NCI-H446 treated with DMSO at 0.1 percent for 48 hours (cell line): ENCODE measurements around the gene CREG2.

Experiments used
- DNase-seq: peaks from one replicate; lab custom pipeline; 2025; lab: John Stamatoyannopoulos, UW

CREG2 gene

GRCh38 chr2:101387151-101387834 lies at the start of gene CREG2:
CREG2 (minus strand) TSS chr2:101387503; CDS start chr2:101387457, 46 bp downstream.
- no peak for DNase-seq

GRCh38 chr2:101435001-101435862 lies 47.9 kb upstream of the CREG2 start:
- no peak for DNase-seq

- DNase-seq = no peak
These were observed 46.2 kb upstream of the CREG2 start for GRCh38 chr2:101433465-101433864.

GRCh38 chr2:101432411-101433181 lies 45.3 kb upstream of the CREG2 start:
- DNase-seq = no peak

- no peak for DNase-seq
These were observed 44.2 kb upstream of the CREG2 start for GRCh38 chr2:101431486-101431885.

GRCh38 chr2:101430156-101430555 lies 42.9 kb upstream of the CREG2 start:
- no peak for DNase-seq

GRCh38 chr2:101429453-101429852 lies 42.1 kb upstream of the CREG2 start:
- no peak for DNase-seq

- DNase-seq = no peak
These were observed 41.3 kb upstream of the CREG2 start for GRCh38 chr2:101428422-101429176.

GRCh38 chr2:101427743-101428142 lies 40.4 kb upstream of the CREG2 start:
- no peak for DNase-seq

GRCh38 chr2:101427240-101427639 lies 39.9 kb upstream of the CREG2 start:
- DNase-seq = no peak

- DNase-seq = no peak
These were observed 39.5 kb upstream of the CREG2 start for GRCh38 chr2:101426822-101427221.

GRCh38 chr2:101420623-101421022 lies 33.3 kb upstream of the CREG2 start:
- no peak for DNase-seq

- no peak for DNase-seq
These were observed 31.9 kb upstream of the CREG2 start for GRCh38 chr2:101419096-101419663.

- DNase-seq = no peak
These were observed 31.3 kb upstream of the CREG2 start for GRCh38 chr2:101418460-101419095.

- DNase-seq = no peak
These were observed 29.3 kb upstream of the CREG2 start for GRCh38 chr2:101416609-101417008.

- no peak for DNase-seq
These were observed 28.6 kb upstream of the CREG2 start for GRCh38 chr2:101415884-101416283.

GRCh38 chr2:101415220-101415619 lies 27.9 kb upstream of the CREG2 start:
- no peak for DNase-seq

GRCh38 chr2:101412092-101412694 lies 24.9 kb upstream of the CREG2 start:
- DNase-seq = no peak

GRCh38 chr2:101410746-101411145 lies 23.4 kb upstream of the CREG2 start:
- DNase-seq = no peak

- DNase-seq = no peak
These were observed 22.8 kb upstream of the CREG2 start for GRCh38 chr2:101410114-101410513.

GRCh38 chr2:101409699-101410098 lies 22.4 kb upstream of the CREG2 start:
- no peak for DNase-seq
